Testis (tissue), 2 donors: ENCODE measurements around the gene MEGF11.

Source experiments
- CTCF ChIP-seq, 3 experiments: fragments of 450-650 bp in 2 of 3; fragments of 200-600 bp in 1 of 3; sonication (generic) in 1 of 3; IDR thresholded peaks; one replicate each; pipeline ENCODE4 v1.5.1; 2016 to 2019; ENCODE audit warnings: antibody characterized with exemption in 3 of 3, mild to moderate bottlenecking in 2 of 3, moderate library complexity in 1 of 3
- POLR2A ChIP-seq: fragments of 450-650 bp; IDR thresholded peaks from one replicate; pipeline ENCODE4 v1.6.1; 2017; ENCODE audit warnings: antibody characterized with exemption, mild to moderate bottlenecking, moderate library complexity

GRCh38 chr15:65925338-65925737, 328.2 kb downstream of the MEGF11 start:
- TF ChIP-seq CTCF (IDR thresholded peaks at IDR 0.05) = no peak
- no peak for TF ChIP-seq POLR2A
